CD14-positive monocyte (primary cell): Measurements from ENCODE around the gene DMXL1. TPM values are rescaled to one million over a fixed set of nuclear protein-coding genes. Genes with fewer than 3 reads are reported as not detected.

Experiments used
- DNase-seq, 3 donors: peaks; one replicate each; pipeline ENCODE4 v3.0.0-alpha.2; 2011 to 2022
- H2AFZ ChIP-seq: 2 replicates; pipeline ENCODE4 v1.6.0; 2012; ENCODE audit warnings: mild to moderate bottlenecking, low read depth, low read length, inconsistent platforms; ENCODE audit not compliant: insufficient read depth, poor library complexity, severe bottlenecking
- H3K27ac ChIP-seq, 2 donors: 1 replicate in 1 of 2; 2 replicates in 1 of 2; pipeline ENCODE4 v1.5.1; 2012 to 2013; ENCODE audit warnings: low read length in 2 of 2, control low read depth in 1 of 2, inconsistent platforms in 1 of 2, low read depth in 1 of 2, mild to moderate bottlenecking in 1 of 2
- H3K27me3 ChIP-seq, 2 donors: one replicate each; pipeline versions ENCODE4 v1.6.0 to v1.6.1; 2011 to 2013; ENCODE audit warnings: low read length in 2 of 2; ENCODE audit not compliant: control insufficient read depth in 2 of 2, insufficient read depth in 2 of 2
- H3K36me3 ChIP-seq, 2 donors: replicated peaks in 1 of 2; 1 replicate in 1 of 2; 2 replicates in 1 of 2; pipeline versions ENCODE4 v1.5.1 to v1.6.1; 2012 to 2013; ENCODE audit warnings: low read length in 2 of 2, control low read depth in 1 of 2, inconsistent platforms in 1 of 2, mild to moderate bottlenecking in 1 of 2; ENCODE audit not compliant: insufficient read depth in 2 of 2, control insufficient read depth in 1 of 2
- H3K4me1 ChIP-seq, 2 donors: 1 replicate in 1 of 2; 2 replicates in 1 of 2; pipeline versions ENCODE4 v1.5.1 to v1.6.1; 2012 to 2013; ENCODE audit warnings: low read length in 2 of 2, control low read depth in 1 of 2, inconsistent platforms in 1 of 2, mild to moderate bottlenecking in 1 of 2, moderate library complexity in 1 of 2; ENCODE audit not compliant: insufficient read depth in 2 of 2, control insufficient read depth in 1 of 2
- H3K4me2 ChIP-seq: replicated peaks from 2 replicates; pipeline ENCODE3; 2012; ENCODE audit warnings: low read length, moderate library complexity, mild to moderate bottlenecking; ENCODE audit not compliant: poor library complexity, severe bottlenecking; ENCODE audit errors: extremely low read depth
- H3K4me3 ChIP-seq, 3 experiments: fragments of 200-600 bp in 1 of 3; sonication (generic) in 1 of 3; replicated peaks in 1 of 3; 1 replicate in 2 of 3; 2 replicates in 1 of 3; pipeline ENCODE4 v1.5.1; 2011 to 2013; ENCODE audit warnings: low read length in 3 of 3, mild to moderate bottlenecking in 3 of 3, control low read depth in 2 of 3, low read depth in 2 of 3, inconsistent platforms in 1 of 3, moderate library complexity in 1 of 3
- H3K79me2 ChIP-seq: 2 replicates; pipeline ENCODE4 v1.6.0; 2012; ENCODE audit warnings: mild to moderate bottlenecking, control low read depth, inconsistent platforms, low read length, moderate library complexity; ENCODE audit not compliant: insufficient read depth
- H3K9ac ChIP-seq: 2 replicates; pipeline ENCODE4 v1.6.0; 2017; ENCODE audit warnings: low read length, mild to moderate bottlenecking; ENCODE audit not compliant: insufficient read depth, poor library complexity, severe bottlenecking
- H3K9me3 ChIP-seq, 2 donors: replicated peaks in 1 of 2; 1 replicate in 1 of 2; 2 replicates in 1 of 2; pipeline versions ENCODE4 v1.5.1 to v1.6.1; 2012 to 2013; ENCODE audit warnings: low read length in 2 of 2, control low read depth in 1 of 2; ENCODE audit not compliant: control insufficient read depth in 1 of 2, insufficient read depth in 1 of 2
- H4K20me1 ChIP-seq: 2 replicates; pipeline ENCODE4 v1.6.0; 2012; ENCODE audit warnings: mild to moderate bottlenecking, low read length, control low read depth, moderate library complexity; ENCODE audit not compliant: insufficient read depth
- H3K27ac Mint-ChIP-seq, 7 donors: one replicate each; pipeline ENCODE4 v1.8.0; 2020; ENCODE audit warnings: mild to moderate bottlenecking in 7 of 7, mixed read lengths in 7 of 7, moderate library complexity in 6 of 7, inconsistent platforms in 2 of 7
- H3K27me3 Mint-ChIP-seq, 3 donors: one replicate each; pipeline ENCODE4 v1.8.0; 2021 to 2022; ENCODE audit warnings: low read depth in 3 of 3, mild to moderate bottlenecking in 3 of 3, mixed read lengths in 3 of 3, moderate library complexity in 3 of 3, inconsistent platforms in 1 of 3
- H3K36me3 Mint-ChIP-seq, 2 donors: one replicate each; pipeline ENCODE4 v1.8.0; 2020; ENCODE audit warnings: mixed read lengths in 2 of 2, inconsistent platforms in 1 of 2, mild to moderate bottlenecking in 1 of 2
- H3K4me1 Mint-ChIP-seq: one replicate; pipeline ENCODE4 v1.8.0; 2020; ENCODE audit warnings: mild to moderate bottlenecking, mixed read lengths
- H3K4me3 Mint-ChIP-seq, 2 donors: one replicate each; pipeline ENCODE4 v1.8.0; 2020; ENCODE audit warnings: mild to moderate bottlenecking in 2 of 2, mixed read lengths in 2 of 2, moderate library complexity in 1 of 2
- H3K9me3 Mint-ChIP-seq, 7 donors: one replicate each; pipeline ENCODE4 v1.8.0; 2020 to 2022; ENCODE audit warnings: mixed read lengths in 7 of 7, mild to moderate bottlenecking in 6 of 7, moderate library complexity in 6 of 7, inconsistent platforms in 2 of 7
- CTCF ChIP-seq: fragments of 200-600 bp; IDR thresholded peaks from one replicate; pipeline ENCODE4 v1.8.0; 2022; ENCODE audit warnings: antibody characterized with exemption, mild to moderate bottlenecking
- WGBS: methylation state at CpG from one replicate; pipeline ENCODE4 v1.1.5; 2013; ENCODE audit warnings: missing lambda C conversion rate; ENCODE audit not compliant: insufficient coverage; 5-methylcytosine and 5-hydroxymethylcytosine counted together
- intact Hi-C, 2 donors: fragments of 100-400 bp; cut with micrococcal nuclease; formaldehyde crosslinking; loops; one replicate each; pipeline versions ENCODE4 v1.15.0 to v1.15.1; 2023
- polyA plus RNA-seq, 3 donors: library from polyadenylated mRNA; depleted of rRNA in 1 of 3; unstranded in 2 of 3; stranded (reverse) in 1 of 3; fragments of 300-500 nt in 2 of 3; fragments of >200 nt in 1 of 3; fragmentation: Illumina TruSeq in 2 of 3; gene quantifications; 1 replicate in 2 of 3; 2 replicates in 1 of 3; pipeline ENCODE4 v1.2.3, GENCODE V29; 2012 to 2021

DMXL1 gene
- polyA plus RNA-seq, 3 donors, result 15.5 to 20.5 (median 19.5) TPM

- Histone ChIP-seq H3K79me2 (no peaks in the 10 kb centered on the region), H3K36me3 (no peaks in the 10 kb centered on the region), H3K27ac (no peak overlapping the region), H3K9me3 (no peaks in the 10 kb centered on the region), H2AFZ (no peak overlapping the region), H3K9ac (no peak overlapping the region), H4K20me1 (no peaks in the 10 kb centered on the region), H3K4me2 (no peak overlapping the region), H3K4me3 (no peak overlapping the region), H3K4me1 (peaks cover 27 to 33% of the 10 kb centered on the region in 2 donors), H3K27me3 (no peaks in the 10 kb centered on the region)
- Mint-ChIP-seq H3K27ac (no peak overlapping the region), H3K9me3 (no peaks in the 10 kb centered on the region), H3K4me3 (no peak overlapping the region), H3K36me3 (no peaks in the 10 kb centered on the region), H3K27me3 (peaks cover 0 to 6% (median 1%) of the 10 kb centered on the region in 3 donors), H3K4me1 (peaks cover 25% of the 10 kb centered on the region)
- TF ChIP-seq CTCF, result no peak
- no peak for DNase-seq
- intact Hi-C loops, result no loop called here
- no CpG with 5 or more reads among the region's 2 CpGs for WGBS
Measured at GRCh38 chr5:119054101-119054500, 16.8 kb upstream of the DMXL1 start.

- no peaks in the 10 kb centered on the region for H3K9me3 Mint-ChIP-seq
- H2AFZ ChIP-seq, result peak overlapping the region; percentile 25
- DNase-seq, result peak in 2 of 3 donors; percentile 32 to 41
- no CpG with 5 or more reads among the region's 2 CpGs for WGBS
- H3K79me2 ChIP-seq, result no peaks in the 10 kb centered on the region
- no peaks in the 10 kb centered on the region for H3K36me3 ChIP-seq
- no peak overlapping the region for H3K27ac ChIP-seq
- H4K20me1 ChIP-seq, result no peaks in the 10 kb centered on the region
- TF ChIP-seq CTCF, result no peak
- H3K4me3 ChIP-seq, result no peak overlapping the region
- H3K9me3 ChIP-seq, result no peaks in the 10 kb centered on the region
- H3K27ac Mint-ChIP-seq, result peak overlapping the region in 5 of 7 donors; percentile 28 to 63 (median 52)
- H3K36me3 Mint-ChIP-seq, result no peaks in the 10 kb centered on the region
- peaks cover 0 to 3% (median 0%) of the 10 kb centered on the region in 3 donors for H3K27me3 Mint-ChIP-seq
- H3K9ac ChIP-seq, result no peak overlapping the region
- H3K4me1 ChIP-seq, result peaks cover 15 to 21% of the 10 kb centered on the region in 2 donors
- H3K4me1 Mint-ChIP-seq, result peaks cover 13% of the 10 kb centered on the region
- intact Hi-C loops, result no loop called here
- no peaks in the 10 kb centered on the region for H3K27me3 ChIP-seq
- no peak overlapping the region for H3K4me2 ChIP-seq
- H3K4me3 Mint-ChIP-seq, result no peak overlapping the region
Measured at GRCh38 chr5:119055294-119055693, 15.6 kb upstream of the DMXL1 start.
